Retinal pigment epithelial cell (primary cell): Measurements from ENCODE around the gene SMAD1.

Source experiments
- DNase-seq: peaks from one replicate; pipeline ENCODE4 v3.0.0-alpha.2; 2010; ENCODE audit warnings: low read depth
- H3K4me3 ChIP-seq: 2 replicates; pipeline ENCODE4 v1.5.1; 2011; ENCODE audit warnings: mild to moderate bottlenecking, low read length, control low read depth, moderate library complexity
- CTCF ChIP-seq: conservative IDR thresholded peaks from 2 replicates; pipeline ENCODE4 v1.5.1; 2011; ENCODE audit warnings: low read depth, low read length, control low read depth, inconsistent platforms

SMAD1 gene

GRCh38 chr4:145602129-145602760, 120.6 kb downstream of the SMAD1 start:
- no peak for TF ChIP-seq CTCF
- DNase-seq = no peak
- H3K4me3 ChIP-seq = no peak overlapping the region

GRCh38 chr4:145605941-145606340, 124.3 kb downstream of the SMAD1 start:
- no peak for DNase-seq
- no peak overlapping the region for H3K4me3 ChIP-seq
- no peak for TF ChIP-seq CTCF
